Heart right ventricle (tissue), 16 donors: Measurements from ENCODE around the gene PTGER2. TPM values are rescaled to one million over a fixed set of nuclear protein-coding genes. Genes with fewer than 3 reads are reported as not detected.

ENCODE experiments used
- ATAC-seq, 8 donors: fragments of 200-7000 bp; cut with Tn5 transposase; one replicate each; pipeline ENCODE4 v1.9.1; 2020; ENCODE audit warnings: mild to moderate bottlenecking in 8 of 8, moderate library complexity in 8 of 8, moderate number of reproducible peaks in 1 of 8
- DNase-seq, 2 donors: peaks; one replicate each; pipeline ENCODE4 v3.0.0-alpha.2; 2020
- H3K27ac ChIP-seq, 10 donors: fragments of 200-600 bp; sonication (generic) in 2 of 10; one replicate each; pipeline versions ENCODE4 v1.5.0 to v1.8.0; 2020 to 2022; ENCODE audit warnings: mild to moderate bottlenecking in 3 of 10
- H3K27me3 ChIP-seq, 7 donors: fragments of 200-600 bp; one replicate each; pipeline ENCODE4 v1.8.0; 2021 to 2022; ENCODE audit warnings: mild to moderate bottlenecking in 2 of 7
- H3K36me3 ChIP-seq, 9 donors: fragments of 200-600 bp; sonication (generic) in 1 of 9; one replicate each; pipeline versions ENCODE4 v1.5.0 to v1.8.0; 2020 to 2022; ENCODE audit warnings: mild to moderate bottlenecking in 2 of 9
- H3K4me1 ChIP-seq, 9 donors: fragments of 200-600 bp; sonication (generic) in 1 of 9; one replicate each; pipeline versions ENCODE4 v1.5.0 to v1.8.0; 2020 to 2022; ENCODE audit warnings: mild to moderate bottlenecking in 4 of 9
- H3K4me3 ChIP-seq, 10 donors: fragments of 200-600 bp; sonication (generic) in 2 of 10; one replicate each; pipeline versions ENCODE4 v1.5.0 to v1.8.0; 2020 to 2022; ENCODE audit warnings: mild to moderate bottlenecking in 7 of 10, moderate library complexity in 2 of 10
- H3K9me3 ChIP-seq, 11 donors: fragments of 200-600 bp in 10 of 11; sonication (generic) in 2 of 11; one replicate each; pipeline versions ENCODE4 v1.5.0 to v1.8.0; 2013 to 2022; ENCODE audit warnings: mild to moderate bottlenecking in 2 of 11, control low read depth in 1 of 11, moderate library complexity in 1 of 11
- CTCF ChIP-seq, 9 donors: fragments of 200-600 bp; sonication (generic) in 2 of 9; IDR thresholded peaks; one replicate each; pipeline versions ENCODE4 v1.5.0 to v1.8.0; 2021 to 2022; ENCODE audit warnings: antibody characterized with exemption in 9 of 9, mild to moderate bottlenecking in 5 of 9, moderate library complexity in 1 of 9
- WGBS, 2 donors: extraction: QIAGEN DNeasy Blood & Tissue Kit; methylation state at CpG; one replicate each; pipeline ENCODE4 v1.1.7; 2013; ENCODE audit warnings: inconsistent platforms in 1 of 2; 5-methylcytosine and 5-hydroxymethylcytosine counted together
- intact Hi-C, 10 donors: fragments of 100-400 bp; cut with DNase I; formaldehyde crosslinking; loops; one replicate each; pipeline versions ENCODE4 v1.11.1 to v1.14.2; 2022
- polyA plus RNA-seq, 2 donors: library from polyadenylated mRNA; stranded (reverse); fragments of 200-250 nt; gene quantifications; one replicate each; pipeline ENCODE4 v1.2.3, GENCODE V29; 2013
- total RNA-seq, 10 donors: library from RNA; stranded (reverse); fragmentation: NEBNext Ultra II Directional in 3 of 10; extraction: Animal tissue kit (Norgen Biotek cat#: 25700) in 3 of 10; gene quantifications; one replicate each; pipeline versions ENCODE4 v1.2.1 to v1.2.4, GENCODE V29; 2021 to 2023
- donor health status: Arrhythmogenic right ventricular cardiomyopathy.
- donor health status: ischemic (EF 13 %, LVEDD 7.1; RV severe dilation, severe dysfunction).
- donor health status: healthy with polysubstance abuse.
- donor health status: DM: no; HTN: yes; CAD: no.
- donor health status: DM: no; HTN: no; CAD: no.
- donor health status: ischemic (EF 25% LVEDD 6.9; RV normal size, moderate dysfunction).
- donor health status: ischemic (EF 25% LVEDD 5.7; RV mildly dilated, moderate dysfunction).
- donor health status: healthy.
- donor health status: DM: yes; HTN: yes; CAD: no.
- donor health status: Ischemic cardiomyopathy.
- donor health status: ischemic (EF 35%, LVEDD 5.7; RV mildly dilated, moderate dysfunction).
- donor health status: nonischemic (EF 11% LVEDD 7.7; RV severe dilation, severe dysfunction).
- donor health status: DM: yes; HTN: yes; CAD: no.
- donor health status: PGD.
- donor health status: ischemic (EF 29% LVEDD 5.4; RV normal size, mild dysfunction).
- donor health status: nonischemic (EF 23%, LVEDD 6.1; RV moderate dilation, normal function).

PTGER2 gene
- total and polyA plus RNA-seq, 12 donors, result 0.11 to 2.4 (median 0.34) TPM

DNA sequence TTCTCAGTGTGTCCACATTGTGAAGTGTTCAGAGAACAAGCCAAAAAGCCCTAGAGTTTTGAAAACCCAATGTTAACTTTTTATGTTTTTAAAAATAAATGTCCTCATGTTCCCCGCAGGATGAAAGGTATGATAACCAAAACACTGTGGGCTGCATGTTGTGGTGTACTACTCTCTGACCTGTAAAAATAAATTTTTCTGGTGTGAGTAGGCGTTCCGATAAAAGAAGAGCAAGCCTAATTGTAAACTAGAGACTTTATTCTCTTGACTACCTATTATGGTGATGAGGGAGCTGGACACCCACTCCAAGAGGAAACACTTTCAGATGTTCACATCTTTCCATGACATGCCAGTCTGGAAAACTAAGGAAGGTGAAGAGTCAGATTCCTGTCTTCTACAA is 18.2 kb downstream of the PTGER2 start:
- H3K27me3 ChIP-seq, result peaks cover 0 to 5% (median 0%) of the 10 kb centered on the region in 7 donors
- no peaks in the 10 kb centered on the region for H3K9me3 ChIP-seq
- intact Hi-C loops, result no loop called here
- no peak overlapping the region for H3K4me3 ChIP-seq
- H3K36me3 ChIP-seq, result no peaks in the 10 kb centered on the region
- TF ChIP-seq CTCF (IDR thresholded peaks at IDR 0.05), result no peak
- no peak for DNase-seq
- ATAC-seq, result no peak
- no peak overlapping the region for H3K27ac ChIP-seq
- 93% methylated on average over 3 of the region's 3 CpGs for WGBS, 2 donors
- H3K4me1 ChIP-seq, result peaks cover 0 to 29% (median 0%) of the 10 kb centered on the region in 9 donors

DNA sequence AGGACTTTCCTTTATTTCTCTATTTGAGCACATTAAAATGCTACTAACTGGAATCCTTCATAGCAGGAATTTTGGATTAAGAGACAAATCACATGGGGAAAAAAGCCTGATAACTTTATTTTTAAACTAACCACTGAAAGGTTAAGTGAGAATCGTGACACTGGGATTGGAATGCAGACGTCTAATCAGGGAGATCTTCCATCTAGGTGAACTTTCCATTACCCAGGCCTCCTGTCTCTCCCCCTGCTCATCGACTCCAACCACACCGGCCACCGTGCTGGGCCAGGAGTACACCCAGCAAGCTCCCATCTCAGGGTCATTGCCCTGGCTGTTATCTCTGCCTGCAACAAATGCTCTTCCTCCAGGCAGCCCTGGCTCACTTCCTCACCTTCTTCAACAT is 19.0 kb downstream of the PTGER2 start:
- TF ChIP-seq CTCF (IDR thresholded peaks at IDR 0.05), result no peak
- intact Hi-C loops, result no loop called here
- H3K4me1 ChIP-seq, result peaks cover 0 to 21% (median 0%) of the 10 kb centered on the region in 9 donors
- no peak for ATAC-seq
- H3K27ac ChIP-seq, result no peak overlapping the region
- H3K4me3 ChIP-seq, result no peak overlapping the region
- WGBS, 2 donors, result 40 to 47% methylated on average over 5 of the region's 5 CpGs
- peaks cover 0 to 5% (median 0%) of the 10 kb centered on the region in 7 donors for H3K27me3 ChIP-seq
- no peaks in the 10 kb centered on the region for H3K9me3 ChIP-seq
- DNase-seq, result no peak
- no peaks in the 10 kb centered on the region for H3K36me3 ChIP-seq

- Histone ChIP-seq H3K27me3 (peaks cover 0 to 5% (median 0%) of the 10 kb centered on the region in 7 donors), H3K27ac (no peak overlapping the region), H3K4me1 (peaks cover 0 to 12% (median 0%) of the 10 kb centered on the region in 9 donors), H3K36me3 (no peaks in the 10 kb centered on the region), H3K4me3 (no peak overlapping the region), H3K9me3 (no peaks in the 10 kb centered on the region)
- ATAC-seq, result no peak
- no peak for DNase-seq
- intact Hi-C loops, result no loop called here
- WGBS, 2 donors, result 76 to 80% methylated on average over 8 of the region's 8 CpGs
- no peak for TF ChIP-seq CTCF (IDR thresholded peaks at IDR 0.05)
Measured at GRCh38 chr14:52333823-52334657, 19.9 kb downstream of the PTGER2 start.

- Histone ChIP-seq H3K36me3 (no peaks in the 10 kb centered on the region), H3K27me3 (peaks cover 0 to 5% (median 0%) of the 10 kb centered on the region in 7 donors)
- WGBS, 2 donors, result 88 to 90% methylated on average over 2 of the region's 2 CpGs
Measured at GRCh38 chr14:52336241-52336640, 22.1 kb downstream of the PTGER2 start.

More at GRCh38 chr14:52336241-52336640, 22.1 kb downstream of the PTGER2 start:
- TF ChIP-seq CTCF (IDR thresholded peaks at IDR 0.05), result no peak
- H3K9me3 ChIP-seq, result no peaks in the 10 kb centered on the region
- H3K4me3 ChIP-seq, result no peak overlapping the region
- DNase-seq, result no peak
- ATAC-seq, result no peak
- peaks cover 0 to 12% (median 0%) of the 10 kb centered on the region in 9 donors for H3K4me1 ChIP-seq
- no peak overlapping the region for H3K27ac ChIP-seq
- intact Hi-C loops, result no loop called here
